Body of pancreas (tissue), 4 donors: ENCODE results near the gene ARHGDIA. TPM values are rescaled to one million over a fixed set of nuclear protein-coding genes. Genes with fewer than 3 reads are reported as not detected.

Source experiments
- ATAC-seq: fragments of 150-250 bp; one replicate; pipeline ENCODE4 v1.9.1; 2016
- DNase-seq, 4 donors: peaks; one replicate each; pipeline ENCODE4 v3.0.0-alpha.2; 2019
- H3K27ac ChIP-seq, 4 donors: fragments of 200-600 bp; sonication (generic); 1 replicate in 3 of 4; 2 replicates in 1 of 4; pipeline versions ENCODE4 v1.5.1 to v1.6.1; 2016 to 2019; ENCODE audit warnings: mild to moderate bottlenecking in 1 of 4, mixed read lengths in 1 of 4, moderate library complexity in 1 of 4
- H3K27me3 ChIP-seq, 2 donors: fragments of 200-600 bp; sonication (generic); one replicate each; pipeline ENCODE4 v1.6.0; 2016; ENCODE audit warnings: mild to moderate bottlenecking in 1 of 2
- H3K36me3 ChIP-seq, 2 donors: fragments of 200-600 bp; sonication (generic); replicated peaks in 1 of 2; 2 replicates each; pipeline ENCODE4 v1.5.1; 2016; ENCODE audit warnings: low read depth in 2 of 2; ENCODE audit not compliant: insufficient read depth in 1 of 2
- H3K4me1 ChIP-seq: fragments of 200-600 bp; sonication (generic); one replicate; pipeline ENCODE4 v1.6.0; 2016
- H3K4me3 ChIP-seq, 2 donors: fragments of 200-600 bp; sonication (generic); 1 replicate in 1 of 2; 2 replicates in 1 of 2; pipeline ENCODE4 v1.5.1; 2016 to 2019
- H3K9me3 ChIP-seq, 3 donors: fragments of 200-600 bp; sonication (generic); 1 replicate in 2 of 3; 2 replicates in 1 of 3; pipeline ENCODE4 v1.5.1; 2016
- CTCF ChIP-seq, 7 experiments: fragments of 450-650 bp in 4 of 7; fragments of 200-600 bp in 3 of 7; sonication (generic) in 3 of 7; IDR thresholded peaks; one replicate each; pipeline ENCODE4 v1.5.1; 2016 to 2019; ENCODE audit warnings: antibody characterized with exemption in 7 of 7
- POLR2A ChIP-seq, 3 donors: fragments of 450-650 bp; IDR thresholded peaks; one replicate each; pipeline ENCODE4 v1.6.1; 2016; ENCODE audit warnings: antibody characterized with exemption in 3 of 3, mild to moderate bottlenecking in 2 of 3
- WGBS, 2 donors: methylation state at CpG; one replicate each; pipeline ENCODE4 v1.1.5; 2017; 5-methylcytosine and 5-hydroxymethylcytosine counted together
- intact Hi-C: fragments of 100-400 bp; cut with DNase I; formaldehyde crosslinking; loops from one replicate; pipeline ENCODE4 v1.15.1; 2023
- total RNA-seq, 2 donors: library from RNA; depleted of rRNA; stranded (reverse); fragments of >200 nt; gene quantifications; one replicate each; pipeline ENCODE4 v1.1.0, GENCODE V29; 2016

Gene ARHGDIA
- total RNA-seq, 2 donors from 2014 or later, result 109 to 141 TPM

GRCh38 chr17:81833160-81833920 is 37.8 kb downstream of the ARHGDIA start, which contains the start of gene MCRIP1:
MCRIP1 (minus strand) TSS chr17:81833291; CDS start chr17:81824506, 8,785 bp downstream.
- peak; percentile 96 to 97 (median 96) for DNase-seq
- Histone ChIP-seq H3K4me1 (peaks cover 31% of the 10 kb centered on the region), H3K27ac (peak within 1 kb of the TSS; percentile 87 to 95 (median 92)), H3K4me3 (peak within 1 kb of the TSS; percentile 53 to 61), H3K9me3 (no peaks in the 10 kb centered on the region), H3K27me3 (no peaks in the 10 kb centered on the region), H3K36me3 (no peaks in the 10 kb centered on the region)
- WGBS, 2 donors, result 0 to 2% methylated on average over 11 to 69 of the region's 76 CpGs
- ATAC-seq, result peak; percentile 94
- TF ChIP-seq POLR2A (IDR thresholded peaks at IDR 0.05), result peak; percentile 80 to 93 (median 91)
- peak in 1 of 7 experiments; percentile 7 for TF ChIP-seq CTCF (IDR thresholded peaks at IDR 0.05)
- intact Hi-C loops, result no loop called here

- H3K4me1 ChIP-seq, result peaks cover 37% of the 10 kb centered on the region
- H3K4me3 ChIP-seq, result peak overlapping the region; percentile 50 to 61
- ATAC-seq (peak; percentile 16), DNase-seq (peak in 1 of 4 donors; percentile 42)
- peak overlapping the region; percentile 59 to 90 (median 78) for H3K27ac ChIP-seq
- TF ChIP-seq CTCF (IDR thresholded peaks at IDR 0.05) (no peak), POLR2A (IDR thresholded peaks at IDR 0.05) (no peak)
- no peaks in the 10 kb centered on the region for H3K36me3 ChIP-seq
- no peaks in the 10 kb centered on the region for H3K27me3 ChIP-seq
- intact Hi-C loops, result no loop called here
- H3K9me3 ChIP-seq, result no peaks in the 10 kb centered on the region
- 0 to 5% methylated on average over 4 to 41 of the region's 65 CpGs for WGBS, 2 donors
Observed at GRCh38 chr17:81832608-81833159, 38.5 kb downstream of the ARHGDIA start.

GRCh38 chr17:81831957-81832607 is 39.1 kb downstream of the ARHGDIA start:
- H3K4me1 ChIP-seq, result peaks cover 37% of the 10 kb centered on the region
- no peaks in the 10 kb centered on the region for H3K27me3 ChIP-seq
- DNase-seq (peak in 3 of 4 donors; percentile 51 to 56 (median 52)), ATAC-seq (peak; percentile 12)
- 24 to 28% methylated on average over 17 to 18 of the region's 18 CpGs for WGBS, 2 donors
- no peaks in the 10 kb centered on the region for H3K9me3 ChIP-seq
- peak overlapping the region; percentile 59 to 90 (median 78) for H3K27ac ChIP-seq
- peak overlapping the region; percentile 50 to 61 for H3K4me3 ChIP-seq
- intact Hi-C loops, result no loop called here
- no peaks in the 10 kb centered on the region for H3K36me3 ChIP-seq
- no peak for TF ChIP-seq POLR2A (IDR thresholded peaks at IDR 0.05)
- TF ChIP-seq CTCF (IDR thresholded peaks at IDR 0.05), result no peak

GRCh38 chr17:81831563-81831956 is 39.6 kb downstream of the ARHGDIA start:
- WGBS, 2 donors, result 64 to 85% methylated on average over 3 to 7 of the region's 7 CpGs
- Histone ChIP-seq H3K36me3 (no peaks in the 10 kb centered on the region), H3K27ac (peak overlapping the region in 3 of 4 donors; percentile 74 to 90 (median 83)), H3K4me1 (peaks cover 37% of the 10 kb centered on the region), H3K27me3 (no peaks in the 10 kb centered on the region), H3K9me3 (no peaks in the 10 kb centered on the region), H3K4me3 (no peak overlapping the region)
- DNase-seq (no peak), ATAC-seq (no peak)
- intact Hi-C loops, result no loop called here
- TF ChIP-seq CTCF (IDR thresholded peaks at IDR 0.05) (no peak), POLR2A (IDR thresholded peaks at IDR 0.05) (no peak)
